H9 (cell line): ENCODE measurements around the gene RASA2. TPM values are rescaled to one million over a fixed set of nuclear protein-coding genes. Genes with fewer than 3 reads are reported as not detected.

Source experiments
- DNase-seq: peaks from one replicate; pipeline ENCODE4 v3.0.0-alpha.2; 2017
- H2AFZ ChIP-seq: one replicate; pipeline ENCODE4 v1.6.1; 2013; ENCODE audit warnings: mild to moderate bottlenecking, low read length, control low read depth, moderate library complexity
- H2AK5ac ChIP-seq: 2 replicates; pipeline ENCODE4 v1.6.1; 2013; ENCODE audit warnings: low read length, control low read depth, mixed read lengths; ENCODE audit not compliant: insufficient read length
- H2BK120ac ChIP-seq: one replicate; pipeline ENCODE4 v1.6.1; 2013; ENCODE audit warnings: low read depth, mild to moderate bottlenecking, low read length, control low read depth, inconsistent platforms; ENCODE audit not compliant: poor library complexity, severe bottlenecking
- H2BK12ac ChIP-seq: 2 replicates; pipeline ENCODE4 v1.6.1; 2013; ENCODE audit warnings: low read length, control low read depth, mixed read lengths, low read depth; ENCODE audit not compliant: insufficient read length
- H2BK15ac ChIP-seq: 2 replicates; pipeline ENCODE4 v1.6.1; 2013; ENCODE audit warnings: low read depth, low read length, control low read depth
- H2BK20ac ChIP-seq: one replicate; pipeline ENCODE4 v1.6.1; 2013; ENCODE audit warnings: low read depth, mild to moderate bottlenecking, low read length, control low read depth, inconsistent platforms; ENCODE audit not compliant: poor library complexity, severe bottlenecking
- H2BK5ac ChIP-seq: 2 replicates; pipeline ENCODE4 v1.6.1; 2013; ENCODE audit warnings: low read length, control low read depth, mixed read lengths; ENCODE audit not compliant: insufficient read length
- H3K14ac ChIP-seq: 2 replicates; pipeline ENCODE4 v1.6.1; 2013; ENCODE audit warnings: low read length, control low read depth; ENCODE audit not compliant: insufficient read depth
- H3K18ac ChIP-seq: 2 replicates; pipeline ENCODE4 v1.6.1; 2013; ENCODE audit warnings: low read depth, mild to moderate bottlenecking, mixed read lengths, low read length, control low read depth; ENCODE audit not compliant: insufficient read length
- H3K23ac ChIP-seq: 2 replicates; pipeline ENCODE4 v1.6.1; 2013; ENCODE audit warnings: low read length, control low read depth, mixed read lengths, low read depth; ENCODE audit not compliant: insufficient read length
- H3K23me2 ChIP-seq: 2 replicates; pipeline ENCODE4 v1.6.1; 2013; ENCODE audit warnings: low read depth, mild to moderate bottlenecking, mixed read lengths, low read length, control low read depth; ENCODE audit not compliant: insufficient read length, poor library complexity, severe bottlenecking
- H3K27ac ChIP-seq: 2 replicates; pipeline ENCODE4 v1.5.1; 2013; ENCODE audit warnings: low read length, control low read depth, mixed read lengths, low read depth; ENCODE audit not compliant: insufficient read length
- H3K27me3 ChIP-seq: 2 replicates; pipeline ENCODE4 v1.6.1; 2013; ENCODE audit warnings: low read length, control low read depth, inconsistent platforms; ENCODE audit not compliant: insufficient read depth
- H3K4ac ChIP-seq: 2 replicates; pipeline ENCODE4 v1.6.1; 2013; ENCODE audit warnings: low read depth, mild to moderate bottlenecking, control low read depth, inconsistent platforms, low read length, moderate library complexity
- H3K4me1 ChIP-seq: 2 replicates; pipeline ENCODE4 v1.6.1; 2013; ENCODE audit warnings: low read length, control low read depth, inconsistent platforms; ENCODE audit not compliant: insufficient read depth
- H3K4me2 ChIP-seq: 2 replicates; pipeline ENCODE4 v1.6.1; 2013; ENCODE audit warnings: low read length, control low read depth, mixed read lengths; ENCODE audit not compliant: insufficient read length, insufficient read depth
- H3K56ac ChIP-seq: 2 replicates; pipeline ENCODE4 v1.6.1; 2013; ENCODE audit warnings: low read depth, mild to moderate bottlenecking, mixed read lengths, low read length, control low read depth; ENCODE audit not compliant: insufficient read length
- H3K79me1 ChIP-seq: 2 replicates; pipeline ENCODE4 v1.6.1; 2013; ENCODE audit warnings: low read depth, mild to moderate bottlenecking, moderate library complexity, low read length, control low read depth, inconsistent platforms; ENCODE audit not compliant: insufficient read depth, poor library complexity, severe bottlenecking
- H3K79me2 ChIP-seq: 2 replicates; pipeline ENCODE4 v1.6.1; 2013; ENCODE audit warnings: low read length, control low read depth, inconsistent platforms; ENCODE audit not compliant: insufficient read depth
- H3K9ac ChIP-seq: 2 replicates; pipeline ENCODE4 v1.6.1; 2013; ENCODE audit warnings: low read length, control low read depth, mixed read lengths; ENCODE audit not compliant: insufficient read length; ENCODE audit errors: extremely low read depth
- H3K9me3 ChIP-seq: one replicate; pipeline ENCODE4 v1.6.1; 2013; ENCODE audit warnings: low read depth, low read length, inconsistent platforms; ENCODE audit not compliant: control insufficient read depth
- H3T11ph ChIP-seq: one replicate; pipeline ENCODE4 v1.6.1; 2013; ENCODE audit warnings: mild to moderate bottlenecking, low read length, control low read depth, inconsistent platforms
- H4K20me1 ChIP-seq: one replicate; pipeline ENCODE4 v1.6.1; 2013; ENCODE audit not compliant: control insufficient read depth, insufficient read length, insufficient read depth
- H4K5ac ChIP-seq: 2 replicates; pipeline ENCODE4 v1.6.1; 2013; ENCODE audit warnings: low read depth, mild to moderate bottlenecking, mixed read lengths, low read length, control low read depth; ENCODE audit not compliant: insufficient read length
- H4K8ac ChIP-seq: replicated peaks from 2 replicates; pipeline ENCODE4 v1.6.1; 2013; ENCODE audit warnings: low read length, control low read depth, mixed read lengths, low read depth; ENCODE audit not compliant: insufficient read length
- H4K91ac ChIP-seq: 2 replicates; pipeline ENCODE4 v1.6.1; 2013; ENCODE audit warnings: low read depth, mild to moderate bottlenecking, moderate library complexity, mixed read lengths, low read length, control low read depth; ENCODE audit not compliant: insufficient read length
- H3K27ac Mint-ChIP-seq, 3 experiments: 2 replicates in 2 of 3; 3 replicates in 1 of 3; pipeline ENCODE4 v1.8.0; 2020 to 2021; ENCODE audit warnings: mixed read lengths in 3 of 3, mild to moderate bottlenecking in 1 of 3, moderate library complexity in 1 of 3
- H3K27me3 Mint-ChIP-seq: 2 replicates; pipeline ENCODE4 v1.8.0; 2021; ENCODE audit warnings: low read depth, mild to moderate bottlenecking, moderate library complexity, mixed read lengths
- H3K36me3 Mint-ChIP-seq, 3 experiments: 2 replicates in 2 of 3; 3 replicates in 1 of 3; pipeline ENCODE4 v1.8.0; 2020 to 2021; ENCODE audit warnings: low read depth in 3 of 3, mixed read lengths in 3 of 3; ENCODE audit not compliant: insufficient read depth in 1 of 3
- H3K4me1 Mint-ChIP-seq, 2 experiments: 2 replicates each; pipeline ENCODE4 v1.8.0; 2020; ENCODE audit warnings: mixed read lengths in 2 of 2
- H3K4me3 Mint-ChIP-seq, 2 experiments: 2 replicates in 1 of 2; 3 replicates in 1 of 2; pipeline ENCODE4 v1.8.0; 2020 to 2021; ENCODE audit warnings: mild to moderate bottlenecking in 2 of 2, mixed read lengths in 2 of 2, moderate library complexity in 1 of 2
- H3K9me3 Mint-ChIP-seq, 2 experiments: 2 replicates in 1 of 2; 3 replicates in 1 of 2; pipeline ENCODE4 v1.8.0; 2020; ENCODE audit warnings: mild to moderate bottlenecking in 2 of 2, mixed read lengths in 2 of 2, moderate library complexity in 1 of 2
- WGBS: extraction: QIAGEN DNeasy Blood & Tissue Kit; methylation state at CpG from one replicate; pipeline ENCODE4 v1.1.7; 2013; ENCODE audit warnings: missing lambda C conversion rate, low lambda C conversion rate, mixed read lengths; ENCODE audit not compliant: insufficient read length; ENCODE audit errors: extremely low coverage; 5-methylcytosine and 5-hydroxymethylcytosine counted together
- total RNA-seq: library from RNA; stranded (reverse); gene quantifications from 2 replicates; pipeline ENCODE4 v1.2.1, GENCODE V29; 2021
- TF ChIP-seq, protein P1 (sequence below): fragments of 200-600 bp; sonication (generic); conservative IDR thresholded peaks from 3 replicates; pipeline ENCODE4 v1.8.0; 2021; ENCODE audit warnings: antibody characterized with exemption, mild to moderate bottlenecking

RASA2 gene
- total RNA-seq, 1 experiment from 2014 or later = 24.4 TPM

DNA sequence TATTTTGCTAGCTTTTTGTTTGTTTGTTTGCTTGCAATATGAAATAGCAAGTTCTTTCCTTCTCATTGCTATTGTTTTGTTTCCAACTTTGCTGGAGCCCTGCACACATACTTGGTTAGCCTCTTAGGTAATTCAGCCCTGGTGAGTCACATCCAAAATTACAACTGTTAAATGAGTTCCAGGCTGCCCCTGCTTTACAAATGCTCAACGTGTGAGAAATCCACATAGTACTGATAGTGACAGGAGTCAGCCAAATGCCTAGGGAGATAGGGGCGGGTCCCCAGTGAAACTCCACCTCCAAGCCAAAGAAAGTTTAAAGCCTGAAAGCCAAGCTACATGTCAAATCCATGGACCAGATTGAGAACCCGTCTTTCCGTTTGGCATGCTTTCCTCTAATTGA is 169.9 kb downstream of the RASA2 start:
- Histone ChIP-seq H3K18ac (no peak overlapping the region), H3K27ac (no peak overlapping the region), H3K14ac (no peak overlapping the region), H2BK5ac (no peak overlapping the region), H3K79me1 (no peaks in the 10 kb centered on the region), H4K91ac (no peak overlapping the region), H3K9me3 (peaks cover 11% of the 10 kb centered on the region), H3K4me1 (no peaks in the 10 kb centered on the region; the same call in 1 of the 2 replicates), H4K5ac (no peak overlapping the region), H2BK120ac (no peak overlapping the region), H3K4me2 (no peak overlapping the region), H4K8ac (no peak overlapping the region), H2BK15ac (no peak overlapping the region), H3K9ac (no peak overlapping the region), H3K4ac (no peak overlapping the region), H2BK12ac (no peak overlapping the region), H3K27me3 (peaks cover 3% of the 10 kb centered on the region; the same call in 1 of the 2 replicates), H3K23ac (no peak overlapping the region), H3K56ac (no peak overlapping the region), H2AK5ac (no peak overlapping the region), H3K79me2 (no peaks in the 10 kb centered on the region), H3T11ph (no peak overlapping the region), H3K23me2 (peaks cover 10% of the 10 kb centered on the region), H2AFZ (no peak overlapping the region), H2BK20ac (no peak overlapping the region), H4K20me1 (no peaks in the 10 kb centered on the region)
- Mint-ChIP-seq H3K27ac (no peak overlapping the region), H3K4me3 (no peak overlapping the region), H3K36me3 (peaks cover 3 to 21% (median 14%) of the 10 kb centered on the region in 3 experiments; a peak in 4 of 7 replicates), H3K9me3 (peaks cover 13 to 18% of the 10 kb centered on the region in 2 experiments), H3K4me1 (peaks cover 29 to 32% of the 10 kb centered on the region in 2 experiments), H3K27me3 (peaks cover 46% of the 10 kb centered on the region)
- WGBS = no CpG with 5 or more reads among the region's 4 CpGs
- no peak for DNase-seq
- TF ChIP-seq, protein P1, sequence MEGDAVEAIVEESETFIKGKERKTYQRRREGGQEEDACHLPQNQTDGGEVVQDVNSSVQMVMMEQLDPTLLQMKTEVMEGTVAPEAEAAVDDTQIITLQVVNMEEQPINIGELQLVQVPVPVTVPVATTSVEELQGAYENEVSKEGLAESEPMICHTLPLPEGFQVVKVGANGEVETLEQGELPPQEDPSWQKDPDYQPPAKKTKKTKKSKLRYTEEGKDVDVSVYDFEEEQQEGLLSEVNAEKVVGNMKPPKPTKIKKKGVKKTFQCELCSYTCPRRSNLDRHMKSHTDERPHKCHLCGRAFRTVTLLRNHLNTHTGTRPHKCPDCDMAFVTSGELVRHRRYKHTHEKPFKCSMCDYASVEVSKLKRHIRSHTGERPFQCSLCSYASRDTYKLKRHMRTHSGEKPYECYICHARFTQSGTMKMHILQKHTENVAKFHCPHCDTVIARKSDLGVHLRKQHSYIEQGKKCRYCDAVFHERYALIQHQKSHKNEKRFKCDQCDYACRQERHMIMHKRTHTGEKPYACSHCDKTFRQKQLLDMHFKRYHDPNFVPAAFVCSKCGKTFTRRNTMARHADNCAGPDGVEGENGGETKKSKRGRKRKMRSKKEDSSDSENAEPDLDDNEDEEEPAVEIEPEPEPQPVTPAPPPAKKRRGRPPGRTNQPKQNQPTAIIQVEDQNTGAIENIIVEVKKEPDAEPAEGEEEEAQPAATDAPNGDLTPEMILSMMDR = no peak
